OCI-LY3 (cell line): ENCODE data around the gene LYPD6.

Source experiments
- H2AFZ ChIP-seq: fragments of 200-600, 300-600 bp; shearing (Covaris generic); 2 replicates; pipeline ENCODE4 v1.6.0; 2014; ENCODE audit warnings: antibody characterized with exemption, low read depth, low read length
- H3K27ac ChIP-seq: fragments of 200-600, 300-600 bp; sonication (generic); 2 replicates; pipeline ENCODE4 v1.5.1; 2014; ENCODE audit warnings: mild to moderate bottlenecking, low read length, moderate library complexity, mixed read lengths
- H3K27me3 ChIP-seq: fragments of 200-600, 300-600 bp; sonication (generic); 2 replicates; pipeline ENCODE4 v1.6.1; 2014; ENCODE audit warnings: low read depth, low read length, mixed read lengths
- H3K36me3 ChIP-seq: fragments of 200-600, 300-600 bp; sonication (generic); replicated peaks from 2 replicates; pipeline ENCODE3; 2014; ENCODE audit warnings: low read depth, low read length, mixed read lengths
- H3K4me1 ChIP-seq: fragments of 300-600, 200-600 bp; sonication (generic); 2 replicates; pipeline ENCODE4 v1.6.1; 2014; ENCODE audit warnings: low read length, mixed read lengths
- H3K4me2 ChIP-seq: fragments of 200-600, 300-600 bp; sonication (generic); 2 replicates; pipeline ENCODE4 v1.6.1; 2014; ENCODE audit warnings: low read length, mixed read lengths
- H3K4me3 ChIP-seq: fragments of 300-600, 200-600 bp; sonication (generic); 2 replicates; pipeline ENCODE4 v1.5.1; 2014; ENCODE audit warnings: antibody characterized with exemption, mild to moderate bottlenecking, low read length, moderate library complexity
- H3K79me2 ChIP-seq: fragments of 300-600, 200-600 bp; shearing (Covaris generic); 2 replicates; pipeline ENCODE4 v1.6.1; 2014; ENCODE audit warnings: mild to moderate bottlenecking, low read length, mixed read lengths
- H3K9ac ChIP-seq: fragments of 300-600, 200-600 bp; shearing (Covaris generic); 2 replicates; pipeline ENCODE4 v1.6.0; 2014; ENCODE audit warnings: mild to moderate bottlenecking, low read length, moderate library complexity
- H3K9me3 ChIP-seq: fragments of 200-600, 300-600 bp; shearing (Covaris generic); 2 replicates; pipeline ENCODE4 v1.6.1; 2014; ENCODE audit warnings: low read length, mixed read lengths; ENCODE audit not compliant: insufficient read depth
- H4K20me1 ChIP-seq: fragments of 200-600, 300-600 bp; sonication (generic); 2 replicates; pipeline ENCODE4 v1.6.1; 2016; ENCODE audit warnings: low read length, mixed read lengths; ENCODE audit not compliant: insufficient read depth
- EZH2phosphoT487 ChIP-seq: fragments of 200-600 bp; shearing (Covaris generic); IDR thresholded peaks from 2 replicates; pipeline ENCODE4 v1.6.1; 2018; ENCODE audit warnings: antibody characterized with exemption, mixed run types, low read depth
- TF ChIP-seq, protein P1 (sequence below): fragments of 200-600, 300-600 bp; sonication (generic); IDR thresholded peaks from 2 replicates; pipeline ENCODE4 v1.5.1; 2014; ENCODE audit warnings: antibody characterized with exemption, low read length, low read depth

The LYPD6 gene

DNA sequence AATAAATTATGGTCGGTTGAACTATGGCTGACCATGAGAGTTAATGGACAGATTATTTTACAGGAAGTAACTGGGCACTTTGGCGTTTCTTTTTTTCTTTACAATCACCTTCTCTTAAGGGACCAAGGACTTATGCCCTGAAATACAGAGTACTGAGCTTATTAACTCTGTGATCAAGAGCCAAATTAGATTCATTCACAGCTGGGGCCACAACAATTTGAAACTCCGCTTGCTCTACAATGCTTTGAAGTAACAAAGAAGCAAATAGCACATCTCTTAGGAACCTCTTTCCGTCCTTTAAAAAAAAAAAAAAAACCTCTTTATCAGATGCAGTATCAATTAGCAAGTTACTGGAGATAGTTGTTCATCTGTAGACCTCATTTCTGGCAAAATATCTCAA lies 112.0 kb downstream of the LYPD6 start:
- Histone ChIP-seq H3K9ac (no peak overlapping the region), H3K9me3 (no peaks in the 10 kb centered on the region), H3K27me3 (no peaks in the 10 kb centered on the region), H3K4me1 (peaks cover 6% of the 10 kb centered on the region; the same call in 1 of the 2 replicates), H3K27ac (no peak overlapping the region), H3K4me2 (no peak overlapping the region), H4K20me1 (no peaks in the 10 kb centered on the region), H2AFZ (no peak overlapping the region), H3K4me3 (no peak overlapping the region), H3K36me3 (no peaks in the 10 kb centered on the region), H3K79me2 (no peaks in the 10 kb centered on the region)
- TF ChIP-seq, protein P1, sequence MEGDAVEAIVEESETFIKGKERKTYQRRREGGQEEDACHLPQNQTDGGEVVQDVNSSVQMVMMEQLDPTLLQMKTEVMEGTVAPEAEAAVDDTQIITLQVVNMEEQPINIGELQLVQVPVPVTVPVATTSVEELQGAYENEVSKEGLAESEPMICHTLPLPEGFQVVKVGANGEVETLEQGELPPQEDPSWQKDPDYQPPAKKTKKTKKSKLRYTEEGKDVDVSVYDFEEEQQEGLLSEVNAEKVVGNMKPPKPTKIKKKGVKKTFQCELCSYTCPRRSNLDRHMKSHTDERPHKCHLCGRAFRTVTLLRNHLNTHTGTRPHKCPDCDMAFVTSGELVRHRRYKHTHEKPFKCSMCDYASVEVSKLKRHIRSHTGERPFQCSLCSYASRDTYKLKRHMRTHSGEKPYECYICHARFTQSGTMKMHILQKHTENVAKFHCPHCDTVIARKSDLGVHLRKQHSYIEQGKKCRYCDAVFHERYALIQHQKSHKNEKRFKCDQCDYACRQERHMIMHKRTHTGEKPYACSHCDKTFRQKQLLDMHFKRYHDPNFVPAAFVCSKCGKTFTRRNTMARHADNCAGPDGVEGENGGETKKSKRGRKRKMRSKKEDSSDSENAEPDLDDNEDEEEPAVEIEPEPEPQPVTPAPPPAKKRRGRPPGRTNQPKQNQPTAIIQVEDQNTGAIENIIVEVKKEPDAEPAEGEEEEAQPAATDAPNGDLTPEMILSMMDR = no peak
- TF ChIP-seq EZH2phosphoT487 = no peak

DNA sequence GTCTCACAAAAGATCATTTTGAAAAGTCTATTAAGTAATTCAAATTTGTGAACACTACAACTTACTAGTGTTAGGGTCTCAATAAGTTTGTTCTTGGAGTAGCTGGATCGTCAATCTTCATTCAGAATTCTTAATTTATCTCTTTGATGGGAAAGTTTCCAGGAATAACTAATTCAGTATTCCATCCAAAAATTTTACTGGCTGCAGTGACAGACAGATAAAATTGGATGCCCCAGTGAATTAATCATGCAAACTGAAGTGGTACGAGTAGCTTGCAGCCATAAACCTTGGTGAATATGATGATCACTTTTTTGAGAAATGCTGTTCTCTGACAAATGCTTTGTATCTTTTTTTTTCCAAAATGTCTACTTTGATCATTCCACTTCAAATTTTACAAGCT lies 112.8 kb downstream of the LYPD6 start:
- Histone ChIP-seq H3K79me2 (no peaks in the 10 kb centered on the region), H3K9ac (no peak overlapping the region), H4K20me1 (no peaks in the 10 kb centered on the region), H3K4me1 (peaks cover 5% of the 10 kb centered on the region; the same call in 1 of the 2 replicates), H3K36me3 (no peaks in the 10 kb centered on the region), H3K27ac (no peak overlapping the region), H3K4me3 (no peak overlapping the region), H3K9me3 (no peaks in the 10 kb centered on the region), H3K27me3 (no peaks in the 10 kb centered on the region), H3K4me2 (no peak overlapping the region), H2AFZ (no peak overlapping the region)
- TF ChIP-seq EZH2phosphoT487 = no peak
- TF ChIP-seq, protein P1 = no peak

DNA sequence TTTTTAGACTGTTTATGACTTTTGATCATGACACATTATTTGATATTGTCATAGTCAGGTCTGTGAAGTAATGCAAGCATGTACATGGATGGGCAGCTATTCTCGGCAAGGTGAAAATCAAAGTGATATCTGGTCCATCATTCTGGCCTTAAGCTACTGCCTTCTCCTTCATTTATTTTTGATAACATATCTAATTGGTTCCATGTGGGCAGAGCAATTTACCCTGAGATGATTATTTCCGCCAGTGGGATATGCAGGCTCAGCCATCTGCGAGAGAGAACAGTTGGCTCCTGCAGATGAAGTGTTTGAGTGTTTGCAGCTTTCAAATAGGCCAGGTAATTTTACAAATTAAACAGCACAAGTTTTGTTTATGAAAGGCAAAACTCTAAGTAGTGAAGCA lies 116.4 kb downstream of the LYPD6 start:
- H3K27me3 ChIP-seq = no peaks in the 10 kb centered on the region
- no peak overlapping the region for H2AFZ ChIP-seq
- H3K4me2 ChIP-seq = no peak overlapping the region
- no peak overlapping the region for H3K27ac ChIP-seq
- H3K36me3 ChIP-seq = no peaks in the 10 kb centered on the region
- no peak overlapping the region for H3K4me3 ChIP-seq
- no peaks in the 10 kb centered on the region for H3K9me3 ChIP-seq
- no peaks in the 10 kb centered on the region for H4K20me1 ChIP-seq
- TF ChIP-seq, protein P1 = no peak
- no peak for TF ChIP-seq EZH2phosphoT487
- no peaks in the 10 kb centered on the region for H3K79me2 ChIP-seq
- no peaks in the 10 kb centered on the region for H3K4me1 ChIP-seq
- H3K9ac ChIP-seq = no peak overlapping the region

DNA sequence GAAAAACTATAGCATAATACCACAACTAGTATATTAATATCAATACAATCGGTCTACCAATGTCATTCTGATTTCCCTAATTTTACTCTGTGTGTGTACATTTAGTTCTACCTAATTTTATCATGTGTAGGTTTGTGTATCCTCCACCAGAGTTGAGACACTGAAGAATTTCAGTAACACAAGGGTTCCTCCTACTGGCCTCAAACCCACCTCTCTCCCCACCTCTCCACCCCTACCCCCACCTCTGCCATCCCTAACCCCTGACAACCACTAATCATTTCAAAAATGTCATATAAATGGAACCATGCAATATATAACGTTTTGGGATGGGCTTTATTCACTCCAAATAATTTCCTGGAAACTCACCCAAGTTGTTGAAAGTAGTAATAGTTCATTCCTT lies 117.9 kb downstream of the LYPD6 start:
- Histone ChIP-seq H3K4me3 (no peak overlapping the region), H3K79me2 (no peaks in the 10 kb centered on the region), H3K9me3 (no peaks in the 10 kb centered on the region), H3K27ac (no peak overlapping the region), H2AFZ (no peak overlapping the region), H3K36me3 (no peaks in the 10 kb centered on the region), H3K4me1 (no peaks in the 10 kb centered on the region), H4K20me1 (no peaks in the 10 kb centered on the region), H3K4me2 (no peak overlapping the region), H3K9ac (no peak overlapping the region), H3K27me3 (no peaks in the 10 kb centered on the region)
- TF ChIP-seq, protein P1 = no peak
- TF ChIP-seq EZH2phosphoT487 = no peak
